Measurements from ENCODE around the gene ANGPTL8. TPM values are rescaled to one million over a fixed set of nuclear protein-coding genes. Genes with fewer than 3 reads are reported as not detected.

Gene ANGPTL8
- total and polyA plus RNA-seq, 2 donors (not counting 3 experiments of a cell fraction or from before 2014, with no cell fraction given): not detected

- no peak overlapping the region for H2AFZ ChIP-seq (ENCODE audit: low read depth, low read length)
- FAIRE-seq (no peak), DNase-seq (ENCODE audit: low read depth, low spot score) (no peak)
- no peaks in the 10 kb centered on the region for H3K9me1 ChIP-seq (replicated peaks; ENCODE audit: control insufficient read depth, extremely low read depth, insufficient read depth, low read length)
- CTCF ChIA-PET: interaction anchor here (0.7 to 3.1 kb wide), 3 partner anchors 12 to 161 kb away, joined by 3 to 17 read pairs (median 4); partner anchors contain the start of gene PRKCSH
- BruUV-seq (replicated peaks): no TSS peak
- no peaks in the 10 kb centered on the region for H4K20me1 ChIP-seq (replicated peaks; ENCODE audit: control insufficient read depth, extremely low read depth, insufficient read depth, low read length)
- no peak overlapping the region for H3K4me3 ChIP-seq (replicated peaks in 1 of 3; ENCODE audit: insufficient read depth in 1 of 3, low read depth in 1 of 3, low read length in 3 of 3)
- POLR2A ChIA-PET: interaction anchor here (0.6 to 1.1 kb wide), 2 partner anchors 19 to 171 kb away, joined by 3 to 8 read pairs; no protein-coding TSS in a partner anchor
- no peaks in the 10 kb centered on the region for H3K79me2 ChIP-seq (ENCODE audit: control insufficient read depth, insufficient read depth, low read length)
- dilution Hi-C loops (cut with MboI; ENCODE audit: extremely low pct_ligation_motif_present, low sequenced_read_pairs): no loop called here
- H3K36me3 ChIP-seq (ENCODE audit: control insufficient read depth in 2 of 2, extremely low read depth in 1 of 2, insufficient read depth in 2 of 2, low read length in 2 of 2): no peaks in the 10 kb centered on the region
- intact Hi-C loops (cut with micrococcal nuclease): no loop called here
- TF ChIP-seq GATA2 (IDR thresholded peaks at IDR 0.05; ENCODE audit: insufficient read depth, insufficient read length, low read depth, low read length) (no peak), FOS (IDR thresholded peaks at IDR 0.05; ENCODE audit: borderline replicate concordance, insufficient read depth, low read length) (no peak), MAX (IDR thresholded peaks at IDR 0.05; ENCODE audit: insufficient read depth, insufficient read length) (no peak), MYC (IDR thresholded peaks at IDR 0.05; ENCODE audit: low read depth, low read length) (no peak), CTCF (IDR thresholded peaks at IDR 0.05; ENCODE audit: extremely low read depth in 1 of 2, insufficient read depth in 1 of 2, low read depth in 1 of 2, low read length in 2 of 2) (no peak), JUN (IDR thresholded peaks at IDR 0.05; ENCODE audit: borderline replicate concordance, insufficient read depth, insufficient read length, low read depth) (no peak), POLR2A (IDR thresholded peaks at IDR 0.05; ENCODE audit: low read depth, low read length) (no peak), POLR2AphosphoS5 (IDR thresholded peaks at IDR 0.05; ENCODE audit: insufficient read depth, low read depth, low read length) (no peak)
- no peaks in the 10 kb centered on the region for H3K9me3 ChIP-seq (replicated peaks; ENCODE audit: control insufficient read depth, insufficient read depth, low read length)
- H3K27me3 ChIP-seq (ENCODE audit: control insufficient read depth in 2 of 2, insufficient read depth in 2 of 2, low read length in 2 of 2): no peaks in the 10 kb centered on the region
- H3K27ac ChIP-seq (ENCODE audit: insufficient read depth, low read depth, low read length): no peak overlapping the region
- no peak overlapping the region for H3K9ac ChIP-seq (replicated peaks; ENCODE audit: extremely low read depth, insufficient read depth, low read length)
- peaks cover 14% of the 10 kb centered on the region for H3K4me1 ChIP-seq (ENCODE audit: control insufficient read depth, extremely low read depth, insufficient read depth, low read length)
- no peak overlapping the region for H3K4me2 ChIP-seq (ENCODE audit: insufficient read depth, low read length)
These were observed 35.2 kb downstream of the ANGPTL8 start for GRCh38 chr19:11274533-11275086.
